HCT116 (cell line): Measurements from ENCODE around the gene AUTS2. TPM values are rescaled to one million over a fixed set of nuclear protein-coding genes. Genes with fewer than 3 reads are reported as not detected.

Source experiments
- ATAC-seq: fragments of 200-7000 bp; cut with Tn5 transposase; 2 replicates; pipeline ENCODE4 v1.9.1; 2020; ENCODE audit warnings: mild to moderate bottlenecking, moderate library complexity
- BruUV-seq: library from RNA; stranded (reverse); fragments of 400-500 nt; replicated peaks from 2 replicates; lab custom pipeline; 2021; lab: Mats Ljungman, UMichigan
- CTCF ChIA-PET: fragments of 300-600 bp; sonication (Branson Sonifier 250); formaldehyde crosslinking; loops from one replicate; lab custom pipeline; 2021; ENCODE audit warnings: antibody characterized with exemption; lab: Charles Lee
- POLR2A ChIA-PET: fragments of 300-600, 350-600 bp; sonication (Branson Sonifier 250); formaldehyde crosslinking; loops from one replicate; lab custom pipeline; 2021; ENCODE audit warnings: antibody characterized with exemption; lab: Charles Lee
- RAD21 ChIA-PET, 2 experiments: fragments of 300-600 bp; sonication (Branson Sonifier 250); formaldehyde crosslinking; loops; one replicate each; lab custom pipeline; 2023; ENCODE audit warnings: low total read pairs in 2 of 2; ENCODE audit not compliant: uncharacterized antibody in 2 of 2, unreplicated experiment in 2 of 2, low non-redundant PET in 1 of 2; lab: Charles Lee
- DNase-seq: peaks from one replicate; pipeline ENCODE4 v3.0.0-alpha.2; 2010; ENCODE audit warnings: low read depth, low spot score
- H2AFZ ChIP-seq: fragments of 200-600 bp; shearing (Covaris generic), sonication (generic); 2 replicates; pipeline ENCODE4 v1.6.1; 2017; ENCODE audit warnings: low read depth, mixed run types, mixed read lengths, antibody characterized with exemption, low read length; ENCODE audit not compliant: poor library complexity, severe bottlenecking
- H3K27ac ChIP-seq: 2 replicates; pipeline ENCODE4 v1.5.1; 2012; ENCODE audit warnings: low read depth, low read length
- H3K27me3 ChIP-seq: fragments of 200-600 bp; sonication (generic); 2 replicates; pipeline ENCODE4 v1.6.1; 2016; ENCODE audit warnings: mixed run types, low read length, mixed read lengths; ENCODE audit not compliant: insufficient read depth
- H3K36me3 ChIP-seq, 2 experiments: fragments of 200-500 bp in 1 of 2; fragments of 200-600 bp in 1 of 2; sonication (Bioruptor generic) in 1 of 2; sonication (generic) in 1 of 2; 2 replicates each; pipeline versions ENCODE4 v1.5.1 to v1.6.1; 2014 to 2016; ENCODE audit warnings: low read length in 2 of 2, inconsistent platforms in 1 of 2, mixed read lengths in 1 of 2, mixed run types in 1 of 2; ENCODE audit not compliant: insufficient read depth in 2 of 2, control insufficient read depth in 1 of 2
- H3K4me1 ChIP-seq, 2 experiments: fragments of 200-600 bp in 1 of 2; sonication (generic) in 1 of 2; 2 replicates each; pipeline versions ENCODE4 v1.5.1 to v1.6.1; 2012 to 2017; ENCODE audit warnings: low read length in 2 of 2, inconsistent platforms in 1 of 2, mild to moderate bottlenecking in 1 of 2, mixed read lengths in 1 of 2, mixed run types in 1 of 2, moderate library complexity in 1 of 2; ENCODE audit not compliant: insufficient read depth in 2 of 2, control insufficient read depth in 1 of 2
- H3K4me2 ChIP-seq: fragments of 200-600 bp; sonication (generic); 2 replicates; pipeline ENCODE4 v1.6.1; 2017; ENCODE audit warnings: mixed run types, low read length, mixed read lengths
- H3K4me3 ChIP-seq, 2 experiments: fragments of 200-600 bp in 1 of 2; sonication (generic) in 1 of 2; replicated peaks in 1 of 2; 2 replicates each; pipeline ENCODE4 v1.5.1; 2011 to 2016; ENCODE audit warnings: low read length in 2 of 2, control low read depth in 1 of 2, low read depth in 1 of 2, mild to moderate bottlenecking in 1 of 2, mixed read lengths in 1 of 2, mixed run types in 1 of 2
- H3K79me2 ChIP-seq: fragments of 200-600 bp; sonication (generic); 2 replicates; pipeline ENCODE4 v1.6.1; 2017; ENCODE audit warnings: mild to moderate bottlenecking, mixed run types, low read length, moderate library complexity, mixed read lengths; ENCODE audit not compliant: insufficient read depth
- H3K9ac ChIP-seq: fragments of 200-600 bp; sonication (generic); 2 replicates; pipeline ENCODE4 v1.6.1; 2016; ENCODE audit warnings: low read length, mixed read lengths
- H3K9me2 ChIP-seq: fragments of 200-600 bp; sonication (generic), shearing (Covaris generic); 2 replicates; pipeline ENCODE4 v1.6.1; 2017; ENCODE audit warnings: mixed run types, mild to moderate bottlenecking, moderate library complexity; ENCODE audit not compliant: insufficient read depth
- H3K9me3 ChIP-seq, 2 experiments: fragments of 200-500 bp in 1 of 2; fragments of 200-600 bp in 1 of 2; sonication (Bioruptor generic) in 1 of 2; sonication (generic) in 1 of 2; 2 replicates each; pipeline ENCODE4 v1.6.1; 2014 to 2017; ENCODE audit warnings: low read length in 2 of 2, mixed read lengths in 2 of 2, inconsistent platforms in 1 of 2, low read depth in 1 of 2, mild to moderate bottlenecking in 1 of 2, mixed run types in 1 of 2, moderate library complexity in 1 of 2; ENCODE audit not compliant: control insufficient read depth in 1 of 2, insufficient read depth in 1 of 2
- H4K20me1 ChIP-seq: fragments of 200-600 bp; sonication (generic), shearing (Covaris generic); 2 replicates; pipeline ENCODE4 v1.6.1; 2017; ENCODE audit warnings: mixed run types, mild to moderate bottlenecking, moderate library complexity; ENCODE audit not compliant: insufficient read depth
- ATF3 ChIP-seq: IDR thresholded peaks from 2 replicates; pipeline ENCODE4 v1.6.1; 2012
- CEBPB ChIP-seq: IDR thresholded peaks from 2 replicates; pipeline ENCODE4 v1.6.1; 2012; ENCODE audit warnings: low read depth
- FOSL1 ChIP-seq: IDR thresholded peaks from 2 replicates; pipeline ENCODE4 v1.6.1; 2012; ENCODE audit warnings: low read depth
- SIN3A ChIP-seq: IDR thresholded peaks from 2 replicates; pipeline ENCODE4 v1.6.1; 2012; ENCODE audit warnings: low read depth
- SRF ChIP-seq: IDR thresholded peaks from 2 replicates; pipeline ENCODE4 v1.6.1; 2012; ENCODE audit warnings: low read depth
- TCF7L2 ChIP-seq: IDR thresholded peaks from 2 replicates; pipeline ENCODE4 v1.7.0; 2011; ENCODE audit warnings: borderline replicate concordance, inconsistent platforms; ENCODE audit not compliant: insufficient read depth, insufficient read length; ENCODE audit errors: extremely low read depth
- intact Hi-C: fragments of 100-400 bp; cut with micrococcal nuclease; formaldehyde crosslinking; loops from 2 replicates; pipeline ENCODE4 v1.10.0; 2022
- total RNA-seq: library from RNA; stranded (reverse); gene quantifications from one replicate; pipeline ENCODE4 v1.2.1, GENCODE V29; 2021; ENCODE audit not compliant: unreplicated experiment

Gene AUTS2
- total RNA-seq, 1 experiment from 2014 or later: 0.93 TPM

- Histone ChIP-seq H3K27me3 (no peaks in the 10 kb centered on the region), H3K4me1 (no peaks in the 10 kb centered on the region), H3K36me3 (no peaks in the 10 kb centered on the region), H3K9ac (no peak overlapping the region), H4K20me1 (no peaks in the 10 kb centered on the region), H2AFZ (no peak overlapping the region), H3K4me3 (no peak overlapping the region), H3K4me2 (no peak overlapping the region), H3K9me2 (no peaks in the 10 kb centered on the region), H3K9me3 (peaks cover 18 to 22% of the 10 kb centered on the region in 2 experiments; a peak in 2 of 4 replicates), H3K79me2 (no peaks in the 10 kb centered on the region), H3K27ac (no peak overlapping the region)
- DNase-seq (no peak), ATAC-seq (no peak)
- ChIA-PET CTCF (no interaction called here), POLR2A (no interaction called here), RAD21 (no interaction called here)
- intact Hi-C loops: no loop called here
- no TSS peak for BruUV-seq
- TF ChIP-seq FOSL1: no peak
- no peak for TF ChIP-seq ATF3
- no peak for TF ChIP-seq SRF
- no peak for TF ChIP-seq SIN3A
These were observed 432.5 kb downstream of the AUTS2 start for GRCh38 chr7:70030745-70031144.

GRCh38 chr7:70031245-70031644, 433.0 kb downstream of the AUTS2 start:
- Histone ChIP-seq H4K20me1 (no peaks in the 10 kb centered on the region), H3K27ac (no peak overlapping the region), H3K9me3 (peaks cover 13 to 25% of the 10 kb centered on the region in 2 experiments; a peak in 2 of 4 replicates), H3K4me3 (no peak overlapping the region), H3K27me3 (no peaks in the 10 kb centered on the region), H3K36me3 (no peaks in the 10 kb centered on the region), H2AFZ (no peak overlapping the region), H3K79me2 (no peaks in the 10 kb centered on the region), H3K4me1 (no peaks in the 10 kb centered on the region), H3K9ac (no peak overlapping the region), H3K4me2 (no peak overlapping the region), H3K9me2 (no peaks in the 10 kb centered on the region)
- ATAC-seq (no peak), DNase-seq (no peak)
- TF ChIP-seq CEBPB: no peak
- TF ChIP-seq ATF3: no peak
- TF ChIP-seq SIN3A: no peak
- TF ChIP-seq TCF7L2: no peak
- intact Hi-C loops: no loop called here
- CTCF ChIA-PET: no interaction called here
- POLR2A ChIA-PET: no interaction called here
- RAD21 ChIA-PET: no interaction called here
- no TSS peak for BruUV-seq
